Measurements from ENCODE around the gene PLD2. TPM values are rescaled to one million over a fixed set of nuclear protein-coding genes. Genes with fewer than 3 reads are reported as not detected.

The PLD2 gene
- total and polyA plus RNA-seq, 9 of the 15 experiments (the other 6 are each of a cell fraction or from before 2014, with no cell fraction given), result 0.20 to 7.5 (median 3.3) TPM

GRCh38 chr17:4833178-4833940 lies 26.4 kb downstream of the PLD2 start, which contains the start of gene MINK1 (continued):
- TF ChIP-seq MCM3 (IDR thresholded peaks at IDR 0.05) (no peak), TEAD4 (IDR thresholded peaks at IDR 0.05; ENCODE audit: low read length) (no peak), TEAD4 (CRISPR knock-in tag; IDR thresholded peaks at IDR 0.05; ENCODE audit: borderline replicate concordance) (no peak), KDM2B (CRISPR knock-in tag; IDR thresholded peaks at IDR 0.05) (no peak), MGA (IDR thresholded peaks at IDR 0.05) (no peak), ZMIZ1 (IDR thresholded peaks at IDR 0.05; ENCODE audit: low read depth in 2 of 2, low read length in 2 of 2) (no peak), KHSRP (IDR thresholded peaks at IDR 0.05) (no peak), FOS (IDR thresholded peaks at IDR 0.05; ENCODE audit: extremely low read depth, insufficient read length) (no peak), HDAC1 (IDR thresholded peaks at IDR 0.05) (peak in 1 of 2 experiments; percentile 52; a peak in 2 of 4 replicates), ZNF512 (tag; IDR thresholded peaks at IDR 0.05) (no peak)
